SK-N-SH (cell line): Measurements from ENCODE around the gene EEF1AKMT3. TPM values are rescaled to one million over a fixed set of nuclear protein-coding genes. Genes with fewer than 3 reads are reported as not detected.

Source experiments
- CTCF ChIA-PET: fragments of 300-600, 350-600 bp; formaldehyde crosslinking; extraction: SDS; loops from one replicate; lab custom pipeline; 2021; lab: Yijun Ruan, JAX
- POLR2A ChIA-PET: fragments of 350-600 bp; sonication (Branson Sonifier 250); formaldehyde crosslinking; extraction: SDS; loops from one replicate; lab custom pipeline; 2020; ENCODE audit warnings: antibody characterized with exemption, inconsistent platforms; lab: Yijun Ruan, JAX
- DNase-seq: peaks from one replicate; pipeline ENCODE4 v3.0.0; 2012
- H2AFZ ChIP-seq: fragments of 200-600 bp; sonication (generic); 2 replicates; pipeline ENCODE4 v1.8.1; 2016; ENCODE audit warnings: antibody characterized with exemption, mild to moderate bottlenecking, low read depth
- H3F3A ChIP-seq: fragments of 200-600 bp; sonication (generic); replicated peaks from 2 replicates; pipeline ENCODE3; 2016; ENCODE audit warnings: antibody characterized with exemption, mild to moderate bottlenecking; ENCODE audit not compliant: insufficient read depth
- H3K27ac ChIP-seq, 2 experiments: fragments of 200-500 bp in 1 of 2; fragments of 200-600 bp in 1 of 2; sonication (Bioruptor generic) in 1 of 2; sonication (generic), shearing (Covaris generic) in 1 of 2; 2 replicates each; pipeline versions ENCODE4 v1.5.1 to v1.6.1; 2014 to 2016; ENCODE audit warnings: low read depth in 2 of 2, inconsistent platforms in 1 of 2, low read length in 1 of 2, mild to moderate bottlenecking in 1 of 2, mixed read lengths in 1 of 2
- H3K27me3 ChIP-seq: fragments of 200-600 bp; sonication (generic), shearing (Covaris generic); 2 replicates; pipeline ENCODE4 v1.6.1; 2016; ENCODE audit warnings: mixed run types; ENCODE audit not compliant: insufficient read depth
- H3K36me3 ChIP-seq, 2 experiments: fragments of 200-500 bp in 1 of 2; fragments of 200-600 bp in 1 of 2; sonication (Bioruptor generic) in 1 of 2; sonication (generic) in 1 of 2; replicated peaks in 1 of 2; 2 replicates each; pipeline versions ENCODE3 to v1.5.1; 2014 to 2016; ENCODE audit warnings: low read length in 1 of 2, mild to moderate bottlenecking in 1 of 2; ENCODE audit not compliant: insufficient read depth in 2 of 2, control insufficient read depth in 1 of 2
- H3K4me1 ChIP-seq, 2 experiments: fragments of 200-500 bp in 1 of 2; fragments of 200-600 bp in 1 of 2; sonication (Bioruptor generic) in 1 of 2; sonication (generic), shearing (Covaris generic) in 1 of 2; 2 replicates each; pipeline versions ENCODE4 v1.5.1 to v1.6.1; 2014 to 2016; ENCODE audit warnings: low read depth in 1 of 2, low read length in 1 of 2, mixed run types in 1 of 2; ENCODE audit not compliant: insufficient read depth in 2 of 2, control insufficient read depth in 1 of 2
- H3K4me2 ChIP-seq: fragments of 200-600 bp; sonication (generic), shearing (Covaris generic); 2 replicates; pipeline ENCODE4 v1.6.1; 2017; ENCODE audit warnings: mixed run types
- H3K4me3 ChIP-seq, 2 experiments: fragments of 200-500 bp in 1 of 2; fragments of 200-600 bp in 1 of 2; sonication (Bioruptor generic) in 1 of 2; sonication (generic), shearing (Covaris generic) in 1 of 2; 2 replicates each; pipeline versions ENCODE4 v1.5.1 to v1.8.1; 2014 to 2016; ENCODE audit warnings: low read depth in 2 of 2, inconsistent platforms in 1 of 2, low read length in 1 of 2, mild to moderate bottlenecking in 1 of 2, mixed read lengths in 1 of 2, moderate library complexity in 1 of 2
- H3K79me2 ChIP-seq: fragments of 200-600 bp; sonication (generic); 2 replicates; pipeline ENCODE4 v1.8.1; 2017; ENCODE audit warnings: mild to moderate bottlenecking; ENCODE audit not compliant: insufficient read depth
- H3K9ac ChIP-seq: fragments of 200-600 bp; sonication (generic); 2 replicates; pipeline ENCODE4 v1.6.1; 2017; ENCODE audit warnings: mixed run types
- H3K9me2 ChIP-seq: fragments of 200-600 bp; sonication (generic); 2 replicates; pipeline ENCODE4 v1.6.1; 2017; ENCODE audit warnings: mixed run types
- H3K9me3 ChIP-seq: fragments of 200-600 bp; sonication (generic); 2 replicates; pipeline ENCODE4 v1.6.1; 2017; ENCODE audit warnings: mixed run types, mild to moderate bottlenecking, moderate library complexity
- H4K20me1 ChIP-seq: fragments of 200-600 bp; sonication (generic); 2 replicates; pipeline ENCODE4 v1.6.1; 2017; ENCODE audit warnings: mild to moderate bottlenecking, mixed run types; ENCODE audit not compliant: insufficient read depth
- CHD2 ChIP-seq: fragments of 150-350 bp; IDR thresholded peaks from 2 replicates; pipeline ENCODE4 v1.6.1; 2018; ENCODE audit warnings: low read length; ENCODE audit not compliant: partially characterized antibody
- ELF1 ChIP-seq: IDR thresholded peaks from 2 replicates; pipeline ENCODE4 v1.4.0; 2012
- EP300 ChIP-seq, 2 experiments: IDR thresholded peaks; 2 replicates each; pipeline versions ENCODE4 v1.4.0 to v1.6.1; 2012; ENCODE audit warnings: borderline replicate concordance in 1 of 2, low read depth in 1 of 2, low read length in 1 of 2
- EZH2phosphoT487 ChIP-seq: fragments of 200-600 bp; sonication (generic); IDR thresholded peaks from 2 replicates; pipeline ENCODE4 v1.6.1; 2017; ENCODE audit warnings: low read depth, mixed run types, mild to moderate bottlenecking, antibody characterized with exemption, moderate library complexity, borderline replicate concordance
- FOXJ3 ChIP-seq: sonication (generic); formaldehyde crosslinking; IDR thresholded peaks from 2 replicates; pipeline ENCODE4 v1.5.1; 2020; ENCODE audit warnings: mild to moderate bottlenecking, missing genetic modification reagents
- GABPA ChIP-seq: IDR thresholded peaks from 2 replicates; pipeline ENCODE4 v1.4.0; 2012; ENCODE audit warnings: low read depth, mild to moderate bottlenecking
- MAX ChIP-seq: IDR thresholded peaks from 2 replicates; pipeline ENCODE4 v1.4.0; 2012; ENCODE audit warnings: low read depth
- NRF1 ChIP-seq: IDR thresholded peaks from 2 replicates; pipeline ENCODE4 v1.6.1; 2012; ENCODE audit warnings: low read depth, mild to moderate bottlenecking, low read length
- RXRA ChIP-seq: IDR thresholded peaks from 2 replicates; pipeline ENCODE4 v1.4.0; 2012; ENCODE audit warnings: low read depth, mild to moderate bottlenecking, borderline replicate concordance
- SIN3A ChIP-seq: IDR thresholded peaks from 2 replicates; pipeline ENCODE4 v1.6.1; 2012; ENCODE audit warnings: low read depth, mild to moderate bottlenecking, low read length, moderate library complexity, borderline replicate concordance
- SMC3 ChIP-seq: IDR thresholded peaks from 2 replicates; pipeline ENCODE4 v1.6.1; 2012; ENCODE audit warnings: low read depth, low read length, improper control_type of control experiment
- TCF12 ChIP-seq: IDR thresholded peaks from 2 replicates; pipeline ENCODE4 v1.4.0; 2012
- YY1 ChIP-seq: IDR thresholded peaks from 2 replicates; pipeline ENCODE4 v1.4.0; 2012; ENCODE audit warnings: low read depth, mild to moderate bottlenecking
- WGBS: methylation state at CpG from one replicate; pipeline ENCODE4 v1.1.6; 2017; ENCODE audit warnings: low lambda C conversion rate; 5-methylcytosine and 5-hydroxymethylcytosine counted together
- polyA plus RNA-seq, 3 experiments: library from polyadenylated mRNA; depleted of rRNA; stranded (reverse); fragments of >200 nt; gene quantifications; 2 replicates each; pipeline ENCODE4 v1.2.3, GENCODE V29; 2012
- TF ChIP-seq, protein P1 (sequence below): IDR thresholded peaks from 2 replicates; pipeline ENCODE4; 2012

Gene EEF1AKMT3
- polyA plus RNA-seq, 1 of the 3 experiments (the other 2 are of a cell fraction), result 10.3 TPM

DNA sequence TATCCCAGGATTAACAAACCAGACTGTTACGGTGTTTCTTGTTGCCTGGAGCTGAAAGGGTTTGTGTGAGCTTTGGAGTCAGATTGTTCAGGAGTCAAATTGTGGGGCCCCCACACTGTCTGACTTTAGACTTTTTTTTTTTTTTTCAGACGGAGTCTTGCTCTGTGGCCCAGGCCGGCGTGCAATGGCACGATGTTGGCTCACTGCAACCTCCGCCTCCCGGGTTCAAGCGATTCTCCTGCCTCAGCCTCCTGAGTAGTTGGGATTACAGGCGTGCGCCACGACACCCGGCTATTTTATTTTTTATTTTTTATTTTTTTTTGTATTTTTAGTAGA is 11.0 kb downstream of the EEF1AKMT3 start:
- ChIA-PET CTCF (interaction anchor here (0.6 to 2.0 kb wide), 20 partner anchors 9 to 1361 kb away, joined by 3 to 17 read pairs (median 4); partner anchors contain the start of gene CDK4), POLR2A (no interaction called here)
- Histone ChIP-seq H3K9ac (peak overlapping the region; percentile 74), H2AFZ (no peak overlapping the region), H3K27me3 (no peaks in the 10 kb centered on the region), H3K36me3 (peaks cover 24 to 37% of the 10 kb centered on the region in 2 experiments), H3K27ac (no peak overlapping the region), H3K4me2 (peak overlapping the region; percentile 92), H3K9me2 (no peaks in the 10 kb centered on the region), H3K9me3 (no peaks in the 10 kb centered on the region), H3F3A (peaks cover 18% of the 10 kb centered on the region), H3K4me3 (peak overlapping the region; percentile 82 to 93), H3K79me2 (peaks cover 36% of the 10 kb centered on the region), H3K4me1 (peaks cover 0 to 5% of the 10 kb centered on the region in 2 experiments; a peak in 1 of 4 replicates), H4K20me1 (no peaks in the 10 kb centered on the region)
- DNase-seq, result no peak
- no peak for TF ChIP-seq EP300 (IDR thresholded peaks at IDR 0.05; ENCODE audit: borderline replicate concordance in 1 of 2, low read depth in 1 of 2, low read length in 1 of 2)
- no peak for TF ChIP-seq TCF12
- TF ChIP-seq CHD2, result no peak
- 56% methylated on average over 12 of the region's 12 CpGs for WGBS

DNA sequence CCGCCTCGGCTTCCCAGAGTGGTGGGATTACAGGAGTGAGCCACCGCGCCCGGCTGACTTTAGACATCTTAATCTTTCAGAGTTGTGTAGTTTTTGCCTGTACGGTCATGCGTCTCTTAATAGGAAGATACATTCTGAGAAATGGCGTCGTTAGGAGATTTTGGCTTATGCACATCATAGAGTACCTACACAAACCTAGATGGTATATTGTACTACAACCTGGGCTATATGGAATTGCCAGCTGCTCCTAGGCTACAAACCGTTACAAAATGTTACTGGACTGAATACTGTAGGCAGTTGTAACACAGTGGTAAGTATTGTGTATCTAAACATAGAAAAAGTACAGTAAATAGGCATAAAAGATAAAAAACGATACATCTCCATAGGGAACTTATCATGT is 11.4 kb downstream of the EEF1AKMT3 start:
- 76% methylated on average over 11 of the region's 11 CpGs for WGBS
- no peaks in the 10 kb centered on the region for H3K9me2 ChIP-seq
- no peaks in the 10 kb centered on the region for H3K9me3 ChIP-seq
- H3K27me3 ChIP-seq, result no peaks in the 10 kb centered on the region
- TF ChIP-seq RXRA, result no peak
- TF ChIP-seq SMC3, result no peak
- TF ChIP-seq GABPA, result no peak
- TF ChIP-seq CHD2, result no peak
- TF ChIP-seq EP300 (IDR thresholded peaks at IDR 0.05; ENCODE audit: borderline replicate concordance in 1 of 2, low read depth in 1 of 2, low read length in 1 of 2), result no peak
- TF ChIP-seq, protein P1, sequence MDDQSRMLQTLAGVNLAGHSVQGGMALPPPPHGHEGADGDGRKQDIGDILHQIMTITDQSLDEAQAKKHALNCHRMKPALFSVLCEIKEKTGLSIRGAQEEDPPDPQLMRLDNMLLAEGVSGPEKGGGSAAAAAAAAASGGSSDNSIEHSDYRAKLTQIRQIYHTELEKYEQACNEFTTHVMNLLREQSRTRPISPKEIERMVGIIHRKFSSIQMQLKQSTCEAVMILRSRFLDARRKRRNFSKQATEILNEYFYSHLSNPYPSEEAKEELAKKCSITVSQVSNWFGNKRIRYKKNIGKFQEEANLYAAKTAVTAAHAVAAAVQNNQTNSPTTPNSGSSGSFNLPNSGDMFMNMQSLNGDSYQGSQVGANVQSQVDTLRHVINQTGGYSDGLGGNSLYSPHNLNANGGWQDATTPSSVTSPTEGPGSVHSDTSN, result no peak
- TF ChIP-seq EZH2phosphoT487, result no peak
- TF ChIP-seq ELF1, result no peak
- TF ChIP-seq FOXJ3 (CRISPR knock-in tag), result no peak
- TF ChIP-seq YY1, result no peak
- TF ChIP-seq SIN3A, result no peak
- no peak for TF ChIP-seq NRF1
- TF ChIP-seq MAX, result no peak
- ChIA-PET POLR2A (no interaction called here), CTCF (interaction anchor here (0.6 to 2.0 kb wide), 7 partner anchors 19 to 122 kb away, joined by 3 to 9 read pairs (median 5); no protein-coding TSS in a partner anchor)
- peaks cover 24 to 41% of the 10 kb centered on the region in 2 experiments for H3K36me3 ChIP-seq
- H3F3A ChIP-seq, result peaks cover 18% of the 10 kb centered on the region
- H3K4me3 ChIP-seq, result no peak overlapping the region
- peaks cover 0 to 5% of the 10 kb centered on the region in 2 experiments; a peak in 1 of 4 replicates for H3K4me1 ChIP-seq
- H3K79me2 ChIP-seq, result peaks cover 36% of the 10 kb centered on the region
- no peak overlapping the region for H2AFZ ChIP-seq
- H3K4me2 ChIP-seq, result peak overlapping the region; percentile 92; the same call in 1 of the 2 replicates
- no peak for DNase-seq
- no peaks in the 10 kb centered on the region for H4K20me1 ChIP-seq
- H3K9ac ChIP-seq, result no peak overlapping the region
- H3K27ac ChIP-seq, result no peak overlapping the region
